Endothelial cell of umbilical vein (primary cell): ENCODE results near the gene ASXL1. TPM values are rescaled to one million over a fixed set of nuclear protein-coding genes. Genes with fewer than 3 reads are reported as not detected.
"Not testable (repeated sequence)": the region's sequence is repeated elsewhere in the genome, so short reads cannot be mapped to it uniquely, and the experiment has no call there.

Experiments
- BruUV-seq: library from RNA; stranded (reverse); fragments of 400-500 nt; replicated peaks from 2 replicates; lab custom pipeline; 2021; lab: Mats Ljungman, UMichigan
- CTCF ChIA-PET: fragments of 300-600, 350-600 bp; sonication (Branson Sonifier 250); formaldehyde crosslinking; loops from one replicate; lab custom pipeline; 2021; ENCODE audit warnings: antibody characterized with exemption, inconsistent platforms; lab: Charles Lee
- POLR2A ChIA-PET: fragments of 300-600, 350-600 bp; sonication (Branson Sonifier 250); formaldehyde crosslinking; loops from one replicate; lab custom pipeline; 2021; ENCODE audit warnings: antibody characterized with exemption, inconsistent platforms; lab: Charles Lee
- DNase-seq: peaks from one replicate; pipeline ENCODE4 v3.0.0-alpha.2; 2011; ENCODE audit warnings: low read depth, low spot score
- FAIRE-seq: peaks from 2 replicates; lab custom pipeline; 2011; peaks lifted over from hg19 to GRCh38; lab: Jason Lieb, UNC
- H2AFZ ChIP-seq: 2 replicates; pipeline ENCODE4 v1.6.0; 2012; ENCODE audit warnings: low read depth, low read length, control low read depth, inconsistent platforms
- H3K27ac ChIP-seq: 2 replicates; pipeline ENCODE4 v1.5.1; 2011; ENCODE audit warnings: low read depth, mild to moderate bottlenecking, control low read depth, low read length, moderate library complexity; ENCODE audit not compliant: insufficient read depth
- H3K27me3 ChIP-seq, 2 experiments: 2 replicates each; pipeline versions ENCODE4 v1.6.0 to v1.6.1; 2011; ENCODE audit warnings: low read length in 2 of 2, mixed read lengths in 1 of 2; ENCODE audit not compliant: control insufficient read depth in 2 of 2, insufficient read depth in 2 of 2
- H3K36me3 ChIP-seq, 2 experiments: 2 replicates in 1 of 2; 3 replicates in 1 of 2; pipeline ENCODE4 v1.5.1; 2011; ENCODE audit warnings: low read length in 2 of 2, mild to moderate bottlenecking in 1 of 2, moderate library complexity in 1 of 2; ENCODE audit not compliant: control insufficient read depth in 2 of 2, insufficient read depth in 2 of 2; ENCODE audit errors: extremely low read depth in 1 of 2
- H3K4me1 ChIP-seq: 3 replicates; pipeline ENCODE4 v1.5.1; 2011; ENCODE audit warnings: mild to moderate bottlenecking, low read length; ENCODE audit not compliant: control insufficient read depth, insufficient read depth; ENCODE audit errors: extremely low read depth
- H3K4me2 ChIP-seq: 2 replicates; pipeline ENCODE4 v1.6.1; 2011; ENCODE audit warnings: low read length, control low read depth, mixed read lengths; ENCODE audit not compliant: insufficient read depth
- H3K4me3 ChIP-seq, 3 experiments: fragments of 200-600 bp in 1 of 3; sonication (generic), shearing (Covaris generic) in 1 of 3; replicated peaks in 1 of 3; 2 replicates each; pipeline ENCODE4 v1.5.1; 2011 to 2016; ENCODE audit warnings: control low read depth in 3 of 3, low read length in 3 of 3, mild to moderate bottlenecking in 2 of 3, inconsistent platforms in 1 of 3, low read depth in 1 of 3, moderate library complexity in 1 of 3; ENCODE audit not compliant: insufficient read depth in 1 of 3
- H3K79me2 ChIP-seq: 2 replicates; pipeline ENCODE4 v1.6.0; 2012; ENCODE audit warnings: low read length, inconsistent platforms; ENCODE audit not compliant: control insufficient read depth, insufficient read depth
- H3K9ac ChIP-seq: replicated peaks from 2 replicates; pipeline ENCODE3; 2011; ENCODE audit warnings: low read length, control low read depth; ENCODE audit not compliant: insufficient read depth; ENCODE audit errors: extremely low read depth
- H3K9me1 ChIP-seq: replicated peaks from 3 replicates; pipeline ENCODE4 v1.6.0; 2011; ENCODE audit warnings: mild to moderate bottlenecking, low read length; ENCODE audit not compliant: control insufficient read depth, insufficient read depth; ENCODE audit errors: extremely low read depth
- H3K9me3 ChIP-seq: replicated peaks from 2 replicates; pipeline ENCODE4 v1.5.1; 2012; ENCODE audit warnings: low read length, inconsistent platforms; ENCODE audit not compliant: control insufficient read depth, insufficient read depth
- H4K20me1 ChIP-seq: replicated peaks from 2 replicates; pipeline ENCODE3; 2011; ENCODE audit warnings: mild to moderate bottlenecking, low read length; ENCODE audit not compliant: control insufficient read depth, insufficient read depth; ENCODE audit errors: extremely low read depth
- EZH2 ChIP-seq: IDR thresholded peaks from 2 replicates; pipeline ENCODE4 v1.6.1; 2012; ENCODE audit warnings: borderline replicate concordance, low read depth, mild to moderate bottlenecking, moderate library complexity, low read length, inconsistent platforms; ENCODE audit not compliant: severe bottlenecking
- FOS ChIP-seq: IDR thresholded peaks from 2 replicates; pipeline ENCODE4 v1.6.1; 2011; ENCODE audit warnings: mild to moderate bottlenecking, low read length, moderate library complexity, borderline replicate concordance; ENCODE audit not compliant: insufficient read depth
- GATA2 ChIP-seq: IDR thresholded peaks from 2 replicates; pipeline ENCODE4 v1.7.0; 2011; ENCODE audit warnings: low read depth, mild to moderate bottlenecking, moderate library complexity, mixed read lengths, low read length; ENCODE audit not compliant: insufficient read length, insufficient read depth
- JUN ChIP-seq: IDR thresholded peaks from 2 replicates; pipeline ENCODE4 v1.6.1; 2011; ENCODE audit warnings: borderline replicate concordance, low read depth; ENCODE audit not compliant: insufficient read length, insufficient read depth
- MYC ChIP-seq: IDR thresholded peaks from one replicate; pipeline ENCODE4 v1.6.1; 2011; ENCODE audit warnings: mild to moderate bottlenecking, low read depth, low read length
- dilution Hi-C: fragments of 300-500 bp; cut with MboI; formaldehyde crosslinking; loops from one replicate; pipeline ENCODE4 v1.15.0; 2019; ENCODE audit warnings: low sequenced_read_pairs; ENCODE audit not compliant: extremely low pct_ligation_motif_present
- intact Hi-C: fragments of 100-400 bp; cut with micrococcal nuclease; formaldehyde crosslinking; loops from one replicate; pipeline ENCODE4 v1.10.0; 2022
- polyA plus RNA-seq, 4 experiments: library from polyadenylated mRNA; depleted of rRNA in 3 of 4; stranded (reverse) in 3 of 4; unstranded in 1 of 4; fragments of >200 nt; gene quantifications; 2 replicates each; pipeline versions ENCODE4 v1.2.1 to v1.2.3, GENCODE V29; 2011 to 2012; ENCODE audit warnings: missing spikeins in 1 of 4
- total RNA-seq: library from RNA; stranded (reverse); gene quantifications from 2 replicates; pipeline ENCODE4 v1.2.3, GENCODE V29; 2021
- TF ChIP-seq, protein P1 (sequence below), 2 donors: IDR thresholded peaks; 1 replicate in 1 of 2; 2 replicates in 1 of 2; pipeline ENCODE4 v1.5.1; 2011; ENCODE audit warnings: low read length in 2 of 2, mild to moderate bottlenecking in 2 of 2, moderate library complexity in 2 of 2, control low read depth in 1 of 2, inconsistent platforms in 1 of 2, low read depth in 1 of 2; ENCODE audit not compliant: insufficient read depth in 1 of 2; ENCODE audit errors: extremely low read depth in 1 of 2
- TF ChIP-seq, protein P2 (sequence below): IDR thresholded peaks from 2 replicates; pipeline ENCODE4 v1.6.1; 2011; ENCODE audit not compliant: insufficient read depth, insufficient read length

The ASXL1 gene
- total and polyA plus RNA-seq, 2 donors (not counting 3 experiments of a cell fraction or from before 2014, with no cell fraction given) = 45.4 to 101 TPM

DNA sequence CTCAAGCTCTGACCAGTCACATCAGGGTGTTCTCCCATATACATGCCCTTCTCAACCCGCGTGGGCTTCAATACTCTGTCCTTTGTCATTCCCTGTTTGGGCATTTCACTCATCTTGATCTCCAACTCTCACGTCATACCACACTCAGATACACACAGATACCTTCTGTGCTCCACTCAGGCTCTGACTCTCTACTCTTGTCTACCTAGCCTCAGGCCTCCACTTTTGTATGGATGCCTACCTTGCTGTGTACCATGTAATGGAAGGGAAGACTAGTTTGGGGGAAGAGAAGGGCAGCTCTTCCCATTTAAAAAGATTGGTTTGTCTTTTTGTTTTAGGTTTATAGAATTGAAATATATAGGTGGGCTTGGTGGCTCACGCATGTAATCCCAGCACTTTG lies 48.6 kb downstream of the ASXL1 start:
- no TSS peak for BruUV-seq
- Histone ChIP-seq H4K20me1 (peaks cover 6% of the 10 kb centered on the region), H3K4me3 (no peak overlapping the region), H2AFZ (no peak overlapping the region), H3K9ac (no peak overlapping the region), H3K36me3 (peaks cover 2% of the 10 kb centered on the region in 2 experiments), H3K27me3 (no peaks in the 10 kb centered on the region), H3K79me2 (peaks cover 74% of the 10 kb centered on the region), H3K4me1 (no peaks in the 10 kb centered on the region), H3K4me2 (no peak overlapping the region), H3K9me3 (no peaks in the 10 kb centered on the region), H3K27ac (no peak overlapping the region), H3K9me1 (no peaks in the 10 kb centered on the region)
- DNase-seq (no peak), FAIRE-seq (no peak)
- dilution Hi-C loops (no loop called here), intact Hi-C loops (no loop called here)
- TF ChIP-seq MYC = no peak
- no peak for TF ChIP-seq FOS
- no peak for TF ChIP-seq GATA2
- no peak for TF ChIP-seq EZH2
- TF ChIP-seq, protein P1, sequence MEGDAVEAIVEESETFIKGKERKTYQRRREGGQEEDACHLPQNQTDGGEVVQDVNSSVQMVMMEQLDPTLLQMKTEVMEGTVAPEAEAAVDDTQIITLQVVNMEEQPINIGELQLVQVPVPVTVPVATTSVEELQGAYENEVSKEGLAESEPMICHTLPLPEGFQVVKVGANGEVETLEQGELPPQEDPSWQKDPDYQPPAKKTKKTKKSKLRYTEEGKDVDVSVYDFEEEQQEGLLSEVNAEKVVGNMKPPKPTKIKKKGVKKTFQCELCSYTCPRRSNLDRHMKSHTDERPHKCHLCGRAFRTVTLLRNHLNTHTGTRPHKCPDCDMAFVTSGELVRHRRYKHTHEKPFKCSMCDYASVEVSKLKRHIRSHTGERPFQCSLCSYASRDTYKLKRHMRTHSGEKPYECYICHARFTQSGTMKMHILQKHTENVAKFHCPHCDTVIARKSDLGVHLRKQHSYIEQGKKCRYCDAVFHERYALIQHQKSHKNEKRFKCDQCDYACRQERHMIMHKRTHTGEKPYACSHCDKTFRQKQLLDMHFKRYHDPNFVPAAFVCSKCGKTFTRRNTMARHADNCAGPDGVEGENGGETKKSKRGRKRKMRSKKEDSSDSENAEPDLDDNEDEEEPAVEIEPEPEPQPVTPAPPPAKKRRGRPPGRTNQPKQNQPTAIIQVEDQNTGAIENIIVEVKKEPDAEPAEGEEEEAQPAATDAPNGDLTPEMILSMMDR (IDR thresholded peaks at IDR 0.05; ENCODE audit: extremely low read depth in 1 of 2, insufficient read depth in 1 of 2, low read depth in 1 of 2, low read length in 2 of 2) = no peak
- no peak for TF ChIP-seq JUN
- TF ChIP-seq, protein P2, sequence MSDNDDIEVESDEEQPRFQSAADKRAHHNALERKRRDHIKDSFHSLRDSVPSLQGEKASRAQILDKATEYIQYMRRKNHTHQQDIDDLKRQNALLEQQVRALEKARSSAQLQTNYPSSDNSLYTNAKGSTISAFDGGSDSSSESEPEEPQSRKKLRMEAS = no peak
- POLR2A ChIA-PET = no interaction called here
- CTCF ChIA-PET = no interaction called here

DNA sequence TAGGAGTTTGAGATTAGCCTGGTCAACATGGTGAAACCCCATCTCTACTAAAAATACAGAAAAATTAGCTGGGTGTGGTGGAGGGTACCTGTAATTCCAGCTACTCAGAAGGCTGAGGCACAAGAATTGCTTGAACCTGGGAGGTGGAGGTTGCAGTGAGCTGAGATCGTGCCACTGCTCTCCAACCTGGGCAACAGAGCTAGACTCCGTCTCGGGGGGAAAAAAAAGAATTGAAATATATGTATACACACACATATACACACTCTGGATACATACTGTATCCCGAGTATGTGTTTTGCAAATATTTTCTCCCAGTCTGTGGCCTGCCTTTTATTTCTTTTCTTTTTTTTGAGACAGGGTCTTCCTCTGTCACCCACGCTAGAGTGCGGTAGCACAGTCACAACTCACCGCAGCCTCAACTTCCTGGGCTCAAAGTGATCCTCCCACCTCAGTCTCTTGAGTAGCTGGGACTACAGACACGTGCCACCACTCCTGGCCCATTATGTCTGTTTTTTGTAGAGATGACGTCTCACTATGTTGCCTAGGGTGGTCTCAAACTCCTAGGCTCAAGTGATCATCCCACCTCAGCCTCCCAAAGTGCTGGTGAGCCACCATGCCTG lies 49.1 kb downstream of the ASXL1 start:
- H3K4me1 ChIP-seq, POLR2A ChIA-PET, CTCF ChIA-PET, BruUV-seq, H3K27me3 ChIP-seq, H4K20me1 ChIP-seq, FAIRE-seq, H3K9me1 ChIP-seq, H3K9me3 ChIP-seq, DNase-seq, H3K27ac ChIP-seq, intact Hi-C loops, H3K36me3 ChIP-seq, H3K4me2 ChIP-seq, H3K4me3 ChIP-seq, H2AFZ ChIP-seq, dilution Hi-C loops, H3K9ac ChIP-seq: not testable (repeated sequence)
- H3K79me2 ChIP-seq = peaks cover 72% of the 10 kb centered on the region
